IMR-90 (cell line): Measurements from ENCODE around the gene BCS1L. TPM values are rescaled to one million over a fixed set of nuclear protein-coding genes. Genes with fewer than 3 reads are reported as not detected.

Source experiments
- ATAC-seq: fragments of 200-7000 bp; cut with Tn5 transposase; 2 replicates; pipeline ENCODE4 v1.9.1; 2020; ENCODE audit warnings: low read depth, mild to moderate bottlenecking, moderate library complexity
- BruUV-seq: library from RNA; stranded (reverse); fragments of 400-500 nt; replicated peaks from 2 replicates; lab custom pipeline; 2021; lab: Mats Ljungman, UMichigan
- CTCF ChIA-PET: fragments of 300-600 bp; formaldehyde crosslinking; extraction: SDS; loops from one replicate; lab custom pipeline; 2021; ENCODE audit warnings: antibody characterized with exemption; lab: Yijun Ruan, JAX
- POLR2A ChIA-PET: fragments of 300-600 bp; sonication (Branson Sonifier 250); formaldehyde crosslinking; loops from one replicate; lab custom pipeline; 2022; ENCODE audit warnings: antibody characterized with exemption; ENCODE audit not compliant: unreplicated experiment; lab: Charles Lee
- DNase-seq: peaks from one replicate; pipeline ENCODE4 v3.0.0; 2013
- H2AFZ ChIP-seq: replicated peaks from 2 replicates; pipeline ENCODE3; 2013; ENCODE audit warnings: low read length, mild to moderate bottlenecking; ENCODE audit not compliant: poor library complexity
- H2AK5ac ChIP-seq: 2 replicates; pipeline ENCODE4 v1.6.1; 2013; ENCODE audit warnings: low read depth, low read length, inconsistent platforms
- H2AK9ac ChIP-seq: replicated peaks from 2 replicates; pipeline ENCODE3; 2013; ENCODE audit warnings: mild to moderate bottlenecking, low read depth, low read length, moderate library complexity; ENCODE audit not compliant: poor library complexity
- H2BK120ac ChIP-seq: 2 replicates; pipeline ENCODE4 v1.6.1; 2013; ENCODE audit warnings: low read depth, low read length, inconsistent platforms
- H2BK15ac ChIP-seq: 3 replicates; pipeline ENCODE4 v1.6.1; 2013; ENCODE audit warnings: low read depth, low read length, inconsistent platforms
- H2BK20ac ChIP-seq: 2 replicates; pipeline ENCODE4 v1.6.1; 2013; ENCODE audit warnings: low read depth, mild to moderate bottlenecking, inconsistent platforms, low read length, moderate library complexity
- H2BK5ac ChIP-seq: 2 replicates; pipeline ENCODE4 v1.6.1; 2013; ENCODE audit warnings: mild to moderate bottlenecking, low read depth, low read length, inconsistent platforms; ENCODE audit not compliant: poor library complexity, severe bottlenecking
- H3K14ac ChIP-seq: replicated peaks from 2 replicates; pipeline ENCODE4 v1.6.1; 2013; ENCODE audit warnings: low read depth, low read length, inconsistent platforms
- H3K18ac ChIP-seq: 2 replicates; pipeline ENCODE4 v1.6.1; 2013; ENCODE audit warnings: low read depth, low read length, control low read depth
- H3K23ac ChIP-seq: 2 replicates; pipeline ENCODE4 v1.6.1; 2013; ENCODE audit warnings: low read depth, low read length, inconsistent platforms
- H3K27ac ChIP-seq: 2 replicates; pipeline ENCODE4 v1.5.1; 2013; ENCODE audit warnings: mild to moderate bottlenecking, control low read depth, low read length; ENCODE audit not compliant: insufficient read depth
- H3K27me3 ChIP-seq: 2 replicates; pipeline ENCODE4 v1.6.1; 2013; ENCODE audit warnings: low read length; ENCODE audit not compliant: control insufficient read depth, insufficient read depth
- H3K36me3 ChIP-seq: 2 replicates; pipeline ENCODE4 v1.6.1; 2013; ENCODE audit warnings: low read length, mixed read lengths; ENCODE audit not compliant: control insufficient read depth, insufficient read depth
- H3K4ac ChIP-seq: 2 replicates; pipeline ENCODE4 v1.6.1; 2013; ENCODE audit warnings: low read depth, low read length, inconsistent platforms
- H3K4me1 ChIP-seq: 2 replicates; pipeline ENCODE4 v1.6.1; 2013; ENCODE audit warnings: low read length, mixed read lengths; ENCODE audit not compliant: control insufficient read depth, insufficient read depth
- H3K4me2 ChIP-seq: 2 replicates; pipeline ENCODE4 v1.6.1; 2013; ENCODE audit warnings: low read depth, mild to moderate bottlenecking, control low read depth, low read length, moderate library complexity
- H3K4me3 ChIP-seq: 2 replicates; pipeline ENCODE4 v1.5.1; 2013; ENCODE audit warnings: low read depth, mild to moderate bottlenecking, control low read depth, low read length, moderate library complexity; ENCODE audit not compliant: insufficient read depth
- H3K56ac ChIP-seq: 2 replicates; pipeline ENCODE4 v1.6.1; 2013; ENCODE audit warnings: low read length, inconsistent platforms; ENCODE audit not compliant: insufficient read depth; ENCODE audit errors: extremely low read depth
- H3K79me1 ChIP-seq, 2 experiments: 2 replicates each; pipeline ENCODE4 v1.6.1; 2013; ENCODE audit warnings: low read length in 2 of 2, inconsistent platforms in 1 of 2, low read depth in 1 of 2
- H3K9ac ChIP-seq: 2 replicates; pipeline ENCODE4 v1.6.1; 2013; ENCODE audit warnings: low read depth, low read length, control low read depth
- H3K9me1 ChIP-seq: 2 replicates; pipeline ENCODE4 v1.6.1; 2013; ENCODE audit warnings: low read length, inconsistent platforms; ENCODE audit not compliant: insufficient read depth
- H3K9me3 ChIP-seq: 2 replicates; pipeline ENCODE4 v1.6.1; 2013; ENCODE audit warnings: low read length; ENCODE audit not compliant: control insufficient read depth, insufficient read depth
- H4K20me1 ChIP-seq: 2 replicates; pipeline ENCODE4 v1.6.1; 2013; ENCODE audit warnings: low read length, inconsistent platforms; ENCODE audit not compliant: insufficient read depth
- H4K5ac ChIP-seq: 2 replicates; pipeline ENCODE4 v1.6.1; 2013; ENCODE audit warnings: mild to moderate bottlenecking, low read depth, low read length, control low read depth
- H4K8ac ChIP-seq, 2 experiments: 2 replicates each; pipeline ENCODE4 v1.6.1; 2013; ENCODE audit warnings: low read depth in 2 of 2, low read length in 2 of 2, control low read depth in 1 of 2, inconsistent platforms in 1 of 2
- H4K91ac ChIP-seq: 2 replicates; pipeline ENCODE4 v1.6.1; 2013; ENCODE audit warnings: low read depth, low read length, inconsistent platforms; ENCODE audit not compliant: insufficient read depth
- CEBPB ChIP-seq: IDR thresholded peaks from 2 replicates; pipeline ENCODE4 v1.6.1; 2012; ENCODE audit warnings: low read depth, low read length, improper control_type of control experiment
- CTCF ChIP-seq: conservative IDR thresholded peaks from 2 replicates; pipeline ENCODE4 v1.5.1; 2012; ENCODE audit warnings: mild to moderate bottlenecking, low read depth, low read length, improper control_type of control experiment
- NFE2L2 ChIP-seq: fragments of 150-350 bp; IDR thresholded peaks from 2 replicates; pipeline ENCODE4 v1.6.1; 2016; ENCODE audit warnings: low read depth, mild to moderate bottlenecking, low read length
- POLR2A ChIP-seq: IDR thresholded peaks from 2 replicates; pipeline ENCODE4 v1.6.1; 2012; ENCODE audit warnings: mild to moderate bottlenecking, low read depth, low read length
- RAD21 ChIP-seq: IDR thresholded peaks from 2 replicates; pipeline ENCODE4 v1.6.1; 2012; ENCODE audit warnings: low read length, improper control_type of control experiment
- RCOR1 ChIP-seq: IDR thresholded peaks from 2 replicates; pipeline ENCODE4 v1.6.1; 2012; ENCODE audit warnings: mild to moderate bottlenecking, low read length, improper control_type of control experiment; ENCODE audit not compliant: insufficient replicate concordance
- SMC3 ChIP-seq: fragments of 150-350 bp; IDR thresholded peaks from 2 replicates; pipeline ENCODE4 v1.6.1; 2016; ENCODE audit warnings: low read depth, mild to moderate bottlenecking, antibody characterized with exemption, low read length, moderate library complexity
- WGBS, 2 experiments: methylation state at CpG; one replicate each; pipeline versions ENCODE4 v1.1.5 to v1.1.7; 2013; ENCODE audit warnings: missing lambda C conversion rate in 2 of 2; ENCODE audit not compliant: insufficient read length in 1 of 2; ENCODE audit errors: extremely low coverage in 2 of 2; 5-methylcytosine and 5-hydroxymethylcytosine counted together
- dilution Hi-C: fragments of 300-500 bp; cut with HindIII; formaldehyde crosslinking; loops from one replicate; pipeline ENCODE4 v1.14.3; 2018; ENCODE audit warnings: low sequenced_read_pairs; ENCODE audit not compliant: unreplicated experiment
- in situ Hi-C: fragments of 300-500 bp; cut with MboI; formaldehyde crosslinking; loops from 3 replicates; pipeline ENCODE4 v1.14.3; 2019; ENCODE audit warnings: low sequenced_read_pairs, inconsistent platforms, mixed read lengths
- intact Hi-C: fragments of 100-400 bp; cut with micrococcal nuclease; formaldehyde crosslinking; loops from 2 replicates; pipeline ENCODE4 v1.10.0; 2022
- polyA plus RNA-seq, 3 experiments: library from polyadenylated mRNA; depleted of rRNA; stranded (reverse); fragments of >200 nt; gene quantifications; 2 replicates each; pipeline ENCODE4 v1.2.3, GENCODE V29; 2012; ENCODE audit warnings: low replicate concordance in 1 of 3
- total RNA-seq: library from RNA; depleted of rRNA; stranded (reverse); fragments of >200 nt; gene quantifications from 2 replicates; pipeline ENCODE4 v1.2.3, GENCODE V29; 2012

BCS1L gene
- total and polyA plus RNA-seq, 2 of the 4 experiments (the other 2 are of a cell fraction), result 39.1 to 56.7 TPM

DNA sequence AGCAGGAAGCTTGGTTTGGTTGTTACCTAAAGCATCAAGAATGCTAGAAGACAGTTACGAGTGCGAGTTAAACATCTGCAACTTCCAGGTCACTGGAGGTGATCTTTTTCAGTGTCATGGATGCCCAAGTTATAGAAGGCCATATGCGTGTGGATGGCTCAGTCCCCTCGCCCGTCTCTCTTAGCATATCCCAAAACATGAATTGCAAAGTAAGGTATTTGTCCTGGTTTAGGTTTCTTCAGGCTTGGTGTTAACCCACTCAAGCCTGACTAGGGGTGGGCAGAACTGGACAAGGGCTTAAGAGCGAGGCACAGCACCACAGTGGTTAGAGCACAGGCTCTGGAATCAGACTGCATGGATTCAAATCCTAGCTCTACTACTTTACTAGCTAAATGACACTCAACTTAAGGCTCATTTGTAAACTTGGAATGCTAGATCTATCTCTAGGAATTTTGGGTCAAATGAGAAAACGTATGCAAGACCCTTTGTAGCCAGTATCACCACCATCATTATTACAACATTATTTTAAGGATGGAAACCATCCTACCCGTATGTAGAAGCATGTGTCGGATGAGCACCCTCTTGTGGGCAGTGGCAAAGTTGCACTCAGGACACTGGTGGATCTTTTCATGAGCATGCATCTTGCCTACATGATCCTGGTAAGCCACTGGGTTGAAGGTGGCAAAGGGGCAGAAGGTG lies 11.2 kb upstream of the BCS1L start:
- no peak overlapping the region for H4K8ac ChIP-seq
- peaks cover 65% of the 10 kb centered on the region for H3K36me3 ChIP-seq
- no peak overlapping the region for H2AFZ ChIP-seq
- POLR2A ChIA-PET, result no interaction called here
- H3K14ac ChIP-seq, result no peak overlapping the region
- no peak overlapping the region for H2BK120ac ChIP-seq
- in situ Hi-C loops (no loop called here), dilution Hi-C loops (no loop called here), intact Hi-C loops (loop anchor here (1.0 to 10.0 kb wide), 5 partner anchors 79 to 356 kb away; partner anchors contain the start of gene TMBIM1)
- H3K79me1 ChIP-seq, result peaks cover 7 to 16% of the 10 kb centered on the region in 2 experiments; a peak in 3 of 4 replicates
- WGBS, 2 experiments, result 73% methylated on average over 3 of the region's 9 CpGs; no CpG with 5 or more reads in 1 of the 2 experiments
- no peak overlapping the region for H3K4me2 ChIP-seq
- no peak overlapping the region for H2AK5ac ChIP-seq
- no peak for TF ChIP-seq NFE2L2
- peak; percentile 7; the same call in 1 of the 2 replicates for TF ChIP-seq CEBPB
- TF ChIP-seq POLR2A, result no peak
- peak; percentile 84 for TF ChIP-seq RAD21
- peak; percentile 83 for TF ChIP-seq SMC3
- peak; percentile 83 for TF ChIP-seq CTCF
- no peak for TF ChIP-seq RCOR1
- H2AK9ac ChIP-seq, result no peak overlapping the region
- DNase-seq (peak; percentile 70), ATAC-seq (peak; percentile 96)
- peaks cover 3% of the 10 kb centered on the region for H4K20me1 ChIP-seq
- H4K91ac ChIP-seq, result no peak overlapping the region
- no peak overlapping the region for H2BK5ac ChIP-seq
- no peak overlapping the region for H3K56ac ChIP-seq
- H3K9ac ChIP-seq, result no peak overlapping the region
- no peaks in the 10 kb centered on the region for H3K4me1 ChIP-seq
- no peak overlapping the region for H3K23ac ChIP-seq
- no peak overlapping the region for H3K4ac ChIP-seq
- CTCF ChIA-PET, result interaction anchor here (0.9 to 1.8 kb wide), 2 partner anchors 11 to 17 kb away, joined by 3 to 4 read pairs; partner anchors contain the start of genes BCS1L and ZNF142
- no peak overlapping the region for H2BK15ac ChIP-seq
- no peak overlapping the region for H2BK20ac ChIP-seq
- no TSS peak for BruUV-seq
- H4K5ac ChIP-seq, result no peak overlapping the region
- H3K27me3 ChIP-seq, result no peaks in the 10 kb centered on the region
- H3K9me1 ChIP-seq, result no peaks in the 10 kb centered on the region
- H3K4me3 ChIP-seq, result no peak overlapping the region
- no peak overlapping the region for H3K27ac ChIP-seq
- no peaks in the 10 kb centered on the region for H3K9me3 ChIP-seq
- no peak overlapping the region for H3K18ac ChIP-seq
